CD14-positive monocyte (primary cell): Measurements from ENCODE around the gene OR7G1. TPM values are rescaled to one million over a fixed set of nuclear protein-coding genes. Genes with fewer than 3 reads are reported as not detected.

ENCODE experiments used
- DNase-seq, 3 donors: peaks; one replicate each; pipeline ENCODE4 v3.0.0-alpha.2; 2011 to 2022
- H2AFZ ChIP-seq: 2 replicates; pipeline ENCODE4 v1.6.0; 2012; ENCODE audit warnings: mild to moderate bottlenecking, low read depth, low read length, inconsistent platforms; ENCODE audit not compliant: insufficient read depth, poor library complexity, severe bottlenecking
- H3K27ac ChIP-seq, 2 donors: 1 replicate in 1 of 2; 2 replicates in 1 of 2; pipeline ENCODE4 v1.5.1; 2012 to 2013; ENCODE audit warnings: low read length in 2 of 2, control low read depth in 1 of 2, inconsistent platforms in 1 of 2, low read depth in 1 of 2, mild to moderate bottlenecking in 1 of 2
- H3K27me3 ChIP-seq, 2 donors: one replicate each; pipeline versions ENCODE4 v1.6.0 to v1.6.1; 2011 to 2013; ENCODE audit warnings: low read length in 2 of 2; ENCODE audit not compliant: control insufficient read depth in 2 of 2, insufficient read depth in 2 of 2
- H3K36me3 ChIP-seq, 2 donors: replicated peaks in 1 of 2; 1 replicate in 1 of 2; 2 replicates in 1 of 2; pipeline versions ENCODE4 v1.5.1 to v1.6.1; 2012 to 2013; ENCODE audit warnings: low read length in 2 of 2, control low read depth in 1 of 2, inconsistent platforms in 1 of 2, mild to moderate bottlenecking in 1 of 2; ENCODE audit not compliant: insufficient read depth in 2 of 2, control insufficient read depth in 1 of 2
- H3K4me1 ChIP-seq, 2 donors: 1 replicate in 1 of 2; 2 replicates in 1 of 2; pipeline versions ENCODE4 v1.5.1 to v1.6.1; 2012 to 2013; ENCODE audit warnings: low read length in 2 of 2, control low read depth in 1 of 2, inconsistent platforms in 1 of 2, mild to moderate bottlenecking in 1 of 2, moderate library complexity in 1 of 2; ENCODE audit not compliant: insufficient read depth in 2 of 2, control insufficient read depth in 1 of 2
- H3K4me2 ChIP-seq: replicated peaks from 2 replicates; pipeline ENCODE3; 2012; ENCODE audit warnings: low read length, moderate library complexity, mild to moderate bottlenecking; ENCODE audit not compliant: poor library complexity, severe bottlenecking; ENCODE audit errors: extremely low read depth
- H3K4me3 ChIP-seq, 3 experiments: fragments of 200-600 bp in 1 of 3; sonication (generic) in 1 of 3; replicated peaks in 1 of 3; 1 replicate in 2 of 3; 2 replicates in 1 of 3; pipeline ENCODE4 v1.5.1; 2011 to 2013; ENCODE audit warnings: low read length in 3 of 3, mild to moderate bottlenecking in 3 of 3, control low read depth in 2 of 3, low read depth in 2 of 3, inconsistent platforms in 1 of 3, moderate library complexity in 1 of 3
- H3K79me2 ChIP-seq: 2 replicates; pipeline ENCODE4 v1.6.0; 2012; ENCODE audit warnings: mild to moderate bottlenecking, control low read depth, inconsistent platforms, low read length, moderate library complexity; ENCODE audit not compliant: insufficient read depth
- H3K9ac ChIP-seq: 2 replicates; pipeline ENCODE4 v1.6.0; 2017; ENCODE audit warnings: low read length, mild to moderate bottlenecking; ENCODE audit not compliant: insufficient read depth, poor library complexity, severe bottlenecking
- H3K9me3 ChIP-seq, 2 donors: replicated peaks in 1 of 2; 1 replicate in 1 of 2; 2 replicates in 1 of 2; pipeline versions ENCODE4 v1.5.1 to v1.6.1; 2012 to 2013; ENCODE audit warnings: low read length in 2 of 2, control low read depth in 1 of 2; ENCODE audit not compliant: control insufficient read depth in 1 of 2, insufficient read depth in 1 of 2
- H4K20me1 ChIP-seq: 2 replicates; pipeline ENCODE4 v1.6.0; 2012; ENCODE audit warnings: mild to moderate bottlenecking, low read length, control low read depth, moderate library complexity; ENCODE audit not compliant: insufficient read depth
- H3K27ac Mint-ChIP-seq, 7 donors: one replicate each; pipeline ENCODE4 v1.8.0; 2020; ENCODE audit warnings: mild to moderate bottlenecking in 7 of 7, mixed read lengths in 7 of 7, moderate library complexity in 6 of 7, inconsistent platforms in 2 of 7
- H3K27me3 Mint-ChIP-seq, 3 donors: one replicate each; pipeline ENCODE4 v1.8.0; 2021 to 2022; ENCODE audit warnings: low read depth in 3 of 3, mild to moderate bottlenecking in 3 of 3, mixed read lengths in 3 of 3, moderate library complexity in 3 of 3, inconsistent platforms in 1 of 3
- H3K36me3 Mint-ChIP-seq, 2 donors: one replicate each; pipeline ENCODE4 v1.8.0; 2020; ENCODE audit warnings: mixed read lengths in 2 of 2, inconsistent platforms in 1 of 2, mild to moderate bottlenecking in 1 of 2
- H3K4me1 Mint-ChIP-seq: one replicate; pipeline ENCODE4 v1.8.0; 2020; ENCODE audit warnings: mild to moderate bottlenecking, mixed read lengths
- H3K4me3 Mint-ChIP-seq, 2 donors: one replicate each; pipeline ENCODE4 v1.8.0; 2020; ENCODE audit warnings: mild to moderate bottlenecking in 2 of 2, mixed read lengths in 2 of 2, moderate library complexity in 1 of 2
- H3K9me3 Mint-ChIP-seq, 7 donors: one replicate each; pipeline ENCODE4 v1.8.0; 2020 to 2022; ENCODE audit warnings: mixed read lengths in 7 of 7, mild to moderate bottlenecking in 6 of 7, moderate library complexity in 6 of 7, inconsistent platforms in 2 of 7
- CTCF ChIP-seq: fragments of 200-600 bp; IDR thresholded peaks from one replicate; pipeline ENCODE4 v1.8.0; 2022; ENCODE audit warnings: antibody characterized with exemption, mild to moderate bottlenecking
- WGBS: methylation state at CpG from one replicate; pipeline ENCODE4 v1.1.5; 2013; ENCODE audit warnings: missing lambda C conversion rate; ENCODE audit not compliant: insufficient coverage; 5-methylcytosine and 5-hydroxymethylcytosine counted together
- intact Hi-C, 2 donors: fragments of 100-400 bp; cut with micrococcal nuclease; formaldehyde crosslinking; loops; one replicate each; pipeline versions ENCODE4 v1.15.0 to v1.15.1; 2023
- polyA plus RNA-seq, 3 donors: library from polyadenylated mRNA; depleted of rRNA in 1 of 3; unstranded in 2 of 3; stranded (reverse) in 1 of 3; fragments of 300-500 nt in 2 of 3; fragments of >200 nt in 1 of 3; fragmentation: Illumina TruSeq in 2 of 3; gene quantifications; 1 replicate in 2 of 3; 2 replicates in 1 of 3; pipeline ENCODE4 v1.2.3, GENCODE V29; 2012 to 2021

Gene OR7G1
- polyA plus RNA-seq, 3 donors = not detected

- intact Hi-C loops = no loop called here
- Mint-ChIP-seq H3K4me1 (peaks cover 15% of the 10 kb centered on the region), H3K4me3 (no peak overlapping the region), H3K36me3 (no peaks in the 10 kb centered on the region), H3K9me3 (peaks cover 0 to 3% (median 0%) of the 10 kb centered on the region in 7 donors), H3K27me3 (peaks cover 0 to 8% (median 7%) of the 10 kb centered on the region in 3 donors), H3K27ac (no peak overlapping the region)
- Histone ChIP-seq H3K36me3 (no peaks in the 10 kb centered on the region), H2AFZ (no peak overlapping the region), H3K27me3 (no peaks in the 10 kb centered on the region), H3K4me1 (peaks cover 0 to 11% of the 10 kb centered on the region in 2 donors), H3K79me2 (no peaks in the 10 kb centered on the region), H3K9me3 (no peaks in the 10 kb centered on the region), H3K27ac (no peak overlapping the region), H3K4me3 (no peak overlapping the region), H3K9ac (no peak overlapping the region), H4K20me1 (no peaks in the 10 kb centered on the region), H3K4me2 (no peak overlapping the region)
- no peak for TF ChIP-seq CTCF
- peak in 2 of 3 donors; percentile 4 to 42 for DNase-seq
- WGBS = 0% methylated on average over 2 of the region's 3 CpGs
These were observed 12.6 kb upstream of the OR7G1 start for GRCh38 chr19:9128171-9128570.

- no peaks in the 10 kb centered on the region for H3K9me3 ChIP-seq
- H3K27ac Mint-ChIP-seq = peak within 1 kb of the TSS in 2 of 7 donors; percentile 11 to 25
These were observed 11.4 kb upstream of the OR7G1 start, which contains the start of gene OR7G3 for GRCh38 chr19:9126900-9127405. Gene OR7G3, minus strand, starts transcription at chr19:9126950. Its CDS starts 0 bp downstream, at chr19:9126950.

More at GRCh38 chr19:9126900-9127405, 11.4 kb upstream of the OR7G1 start, which contains the start of gene OR7G3:
- H3K4me3 Mint-ChIP-seq = peak within 1 kb of the TSS in 1 of 2 donors; percentile 31
- TF ChIP-seq CTCF = peak; percentile 17
- H3K4me1 Mint-ChIP-seq = peaks cover 15% of the 10 kb centered on the region
- H3K9ac ChIP-seq = no peak within 1 kb of the TSS
- H4K20me1 ChIP-seq = no peaks in the 10 kb centered on the region
- H3K36me3 ChIP-seq = no peaks in the 10 kb centered on the region
- peaks cover 0 to 8% (median 7%) of the 10 kb centered on the region in 3 donors for H3K27me3 Mint-ChIP-seq
- H3K79me2 ChIP-seq = no peaks in the 10 kb centered on the region
- H3K4me1 ChIP-seq = peaks cover 0 to 11% of the 10 kb centered on the region in 2 donors
- no peak within 1 kb of the TSS for H3K27ac ChIP-seq
- intact Hi-C loops = no loop called here
- no peak within 1 kb of the TSS for H3K4me2 ChIP-seq
- no peak within 1 kb of the TSS for H3K4me3 ChIP-seq
- peaks cover 0 to 3% (median 0%) of the 10 kb centered on the region in 7 donors for H3K9me3 Mint-ChIP-seq
- DNase-seq = no peak
- H3K27me3 ChIP-seq = no peaks in the 10 kb centered on the region
- H3K36me3 Mint-ChIP-seq = no peaks in the 10 kb centered on the region
- no peak within 1 kb of the TSS for H2AFZ ChIP-seq
- WGBS = 67% methylated on average over 1 of the region's 1 CpG
